Neuronal stem cell (in vitro differentiated cells): ENCODE data around the gene NME7.
"Not testable (repeated sequence)": the region's sequence is repeated elsewhere in the genome, so short reads cannot be mapped to it uniquely, and the experiment has no call there.

Source experiments
- DNase-seq: peaks from one replicate; pipeline ENCODE4 v3.0.0-alpha.2; 2013; ENCODE audit warnings: low spot score
- H2AFZ ChIP-seq: one replicate; pipeline ENCODE4 v1.6.1; 2013; ENCODE audit warnings: mild to moderate bottlenecking, low read length, inconsistent platforms
- H2AK5ac ChIP-seq: 2 replicates; pipeline ENCODE4 v1.6.1; 2013; ENCODE audit warnings: low read depth, mild to moderate bottlenecking, inconsistent platforms, low read length, moderate library complexity, mixed read lengths
- H2BK120ac ChIP-seq: 2 replicates; pipeline ENCODE4 v1.6.1; 2013; ENCODE audit warnings: low read depth, mild to moderate bottlenecking, inconsistent platforms, low read length, moderate library complexity, mixed read lengths
- H2BK12ac ChIP-seq: one replicate; pipeline ENCODE4 v1.6.1; 2013; ENCODE audit warnings: low read length, inconsistent platforms
- H2BK15ac ChIP-seq: 2 replicates; pipeline ENCODE4 v1.6.1; 2013; ENCODE audit warnings: mild to moderate bottlenecking, low read length, inconsistent platforms, mixed read lengths
- H2BK5ac ChIP-seq: one replicate; pipeline ENCODE4 v1.6.1; 2013; ENCODE audit warnings: inconsistent platforms, mild to moderate bottlenecking, low read length, moderate library complexity
- H3K14ac ChIP-seq: one replicate; pipeline ENCODE4 v1.6.1; 2013; ENCODE audit warnings: low read length, inconsistent platforms
- H3K18ac ChIP-seq: 2 replicates; pipeline ENCODE4 v1.6.1; 2013; ENCODE audit warnings: low read length, inconsistent platforms
- H3K23ac ChIP-seq: 2 replicates; pipeline ENCODE4 v1.6.1; 2013; ENCODE audit warnings: low read depth, mild to moderate bottlenecking, mixed read lengths, low read length, inconsistent platforms; ENCODE audit not compliant: poor library complexity
- H3K27ac ChIP-seq: replicated peaks from 3 replicates; pipeline ENCODE4 v1.5.1; 2013; ENCODE audit warnings: low read length, inconsistent platforms
- H3K27me3 ChIP-seq, 3 experiments: 2 replicates each; pipeline ENCODE4 v1.6.1; 2013; ENCODE audit warnings: low read length in 3 of 3, mild to moderate bottlenecking in 2 of 3, inconsistent platforms in 1 of 3, low read depth in 1 of 3, mixed read lengths in 1 of 3, moderate library complexity in 1 of 3; ENCODE audit not compliant: control insufficient read depth in 3 of 3, insufficient read depth in 3 of 3
- H3K36me3 ChIP-seq, 2 donors: replicated peaks in 1 of 2; 2 replicates each; pipeline ENCODE4 v1.6.1; 2013; ENCODE audit warnings: low read length in 2 of 2; ENCODE audit not compliant: control insufficient read depth in 2 of 2, insufficient read depth in 2 of 2
- H3K4ac ChIP-seq: 2 replicates; pipeline ENCODE4 v1.6.1; 2013; ENCODE audit warnings: inconsistent platforms, mild to moderate bottlenecking, low read length, moderate library complexity
- H3K4me1 ChIP-seq, 2 donors: 1 replicate in 1 of 2; 2 replicates in 1 of 2; pipeline ENCODE4 v1.6.1; 2013; ENCODE audit warnings: low read length in 2 of 2, low read depth in 1 of 2; ENCODE audit not compliant: control insufficient read depth in 2 of 2, insufficient read depth in 1 of 2
- H3K4me2 ChIP-seq: one replicate; pipeline ENCODE4 v1.6.1; 2013; ENCODE audit warnings: mild to moderate bottlenecking, low read length, inconsistent platforms; ENCODE audit not compliant: insufficient read depth, poor library complexity, severe bottlenecking
- H3K4me3 ChIP-seq, 2 donors: 2 replicates each; pipeline ENCODE4 v1.5.1; 2013; ENCODE audit warnings: low read length in 2 of 2, mild to moderate bottlenecking in 2 of 2, inconsistent platforms in 1 of 2, moderate library complexity in 1 of 2
- H3K79me1 ChIP-seq: one replicate; pipeline ENCODE4 v1.6.1; 2013; ENCODE audit warnings: low read depth, mild to moderate bottlenecking, inconsistent platforms, low read length, moderate library complexity
- H3K9ac ChIP-seq: one replicate; pipeline ENCODE4 v1.6.1; 2013; ENCODE audit warnings: mild to moderate bottlenecking, low read depth, low read length, inconsistent platforms; ENCODE audit not compliant: poor library complexity
- H3K9me3 ChIP-seq, 2 donors: replicated peaks in 1 of 2; 2 replicates each; pipeline versions ENCODE3 to v1.6.1; 2013; ENCODE audit warnings: low read length in 2 of 2, mild to moderate bottlenecking in 2 of 2, inconsistent platforms in 1 of 2, low read depth in 1 of 2, mixed read lengths in 1 of 2, moderate library complexity in 1 of 2; ENCODE audit not compliant: control insufficient read depth in 2 of 2, insufficient read depth in 1 of 2
- H4K8ac ChIP-seq: one replicate; pipeline ENCODE4 v1.6.1; 2013; ENCODE audit warnings: low read depth, mild to moderate bottlenecking, inconsistent platforms, low read length, moderate library complexity
- H4K91ac ChIP-seq: one replicate; pipeline ENCODE4 v1.6.1; 2013; ENCODE audit warnings: low read length, low read depth, mild to moderate bottlenecking, inconsistent platforms; ENCODE audit not compliant: poor library complexity
- WGBS, 2 donors: extraction: QIAGEN DNeasy Blood & Tissue Kit; methylation state at CpG; one replicate each; pipeline ENCODE4 v1.1.7; 2013; ENCODE audit warnings: missing lambda C conversion rate in 2 of 2, mixed read lengths in 1 of 2; ENCODE audit not compliant: insufficient read length in 2 of 2, insufficient replicate concordance in 1 of 2; ENCODE audit errors: extremely low coverage in 2 of 2; 5-methylcytosine and 5-hydroxymethylcytosine counted together

The NME7 gene

GRCh38 chr1:169126335-169126734 lies 241.3 kb downstream of the NME7 start:
- Histone ChIP-seq H2BK120ac (no peak overlapping the region), H3K9ac (no peak overlapping the region), H4K91ac (no peak overlapping the region), H2AFZ (no peak overlapping the region), H2AK5ac (no peak overlapping the region), H3K18ac (no peak overlapping the region), H3K36me3 (peaks cover 8 to 77% of the 10 kb centered on the region in 2 donors), H3K4me3 (no peak overlapping the region), H3K4me2 (no peak overlapping the region), H2BK5ac (no peak overlapping the region), H3K14ac (no peak overlapping the region), H3K23ac (no peak overlapping the region), H3K27ac (no peak overlapping the region), H3K27me3 (no peaks in the 10 kb centered on the region), H2BK15ac (no peak overlapping the region), H2BK12ac (no peak overlapping the region), H4K8ac (no peak overlapping the region), H3K4ac (no peak overlapping the region), H3K79me1 (no peaks in the 10 kb centered on the region), H3K9me3 (no peaks in the 10 kb centered on the region), H3K4me1 (no peaks in the 10 kb centered on the region)
- no peak for DNase-seq
- whole genome bisulfite sequencing, 2 donors: no CpG with 5 or more reads among the region's 3 CpGs

- no CpG with 5 or more reads among the region's 6 CpGs for WGBS, 2 donors
- not testable (repeated sequence) for H3K9me3 ChIP-seq, H3K4me3 ChIP-seq, H3K9ac ChIP-seq, H2BK12ac ChIP-seq, H3K14ac ChIP-seq, H3K79me1 ChIP-seq, H2BK5ac ChIP-seq, H2AFZ ChIP-seq, H3K27ac ChIP-seq, H3K4me1 ChIP-seq, H2AK5ac ChIP-seq, H4K91ac ChIP-seq, H2BK120ac ChIP-seq, DNase-seq, H3K4ac ChIP-seq, H3K23ac ChIP-seq, H2BK15ac ChIP-seq, H3K27me3 ChIP-seq, H4K8ac ChIP-seq, H3K18ac ChIP-seq, H3K4me2 ChIP-seq
- peaks cover 8 to 70% of the 10 kb centered on the region in 2 donors for H3K36me3 ChIP-seq
These were observed 242.0 kb downstream of the NME7 start for GRCh38 chr1:169125597-169125996.

GRCh38 chr1:169124459-169124858 lies 243.1 kb downstream of the NME7 start:
- Histone ChIP-seq H3K23ac (no peak overlapping the region), H3K4ac (no peak overlapping the region), H2BK15ac (no peak overlapping the region), H3K79me1 (no peaks in the 10 kb centered on the region), H3K36me3 (peaks cover 8 to 62% of the 10 kb centered on the region in 2 donors), H4K8ac (no peak overlapping the region), H2BK5ac (no peak overlapping the region), H2BK120ac (no peak overlapping the region), H3K4me2 (no peak overlapping the region), H3K9ac (no peak overlapping the region), H3K4me1 (no peaks in the 10 kb centered on the region), H3K14ac (no peak overlapping the region), H2BK12ac (no peak overlapping the region), H2AK5ac (no peak overlapping the region), H3K18ac (no peak overlapping the region), H3K4me3 (no peak overlapping the region), H3K27me3 (no peaks in the 10 kb centered on the region), H3K27ac (no peak overlapping the region), H3K9me3 (no peaks in the 10 kb centered on the region), H2AFZ (no peak overlapping the region), H4K91ac (no peak overlapping the region)
- DNase-seq: no peak
- no CpG with 5 or more reads among the region's 2 CpGs for WGBS, 2 donors

GRCh38 chr1:169122976-169123375 lies 244.6 kb downstream of the NME7 start:
- no peak overlapping the region for H3K27ac ChIP-seq
- no peak overlapping the region for H4K8ac ChIP-seq
- H3K4me1 ChIP-seq: no peaks in the 10 kb centered on the region
- WGBS, 2 donors: no CpG with 5 or more reads among the region's 6 CpGs
- H4K91ac ChIP-seq: no peak overlapping the region
- no peak overlapping the region for H3K23ac ChIP-seq
- no peak overlapping the region for H2BK12ac ChIP-seq
- no peak overlapping the region for H3K4me2 ChIP-seq
- no peak overlapping the region for H2AFZ ChIP-seq
- no peak overlapping the region for H2BK5ac ChIP-seq
- H3K9me3 ChIP-seq: no peaks in the 10 kb centered on the region
- no peak overlapping the region for H3K4me3 ChIP-seq
- H3K36me3 ChIP-seq: peaks cover 8 to 47% of the 10 kb centered on the region in 2 donors
- no peak overlapping the region for H2BK120ac ChIP-seq
- no peaks in the 10 kb centered on the region for H3K27me3 ChIP-seq
- no peaks in the 10 kb centered on the region for H3K79me1 ChIP-seq
- no peak overlapping the region for H3K14ac ChIP-seq
- no peak overlapping the region for H3K18ac ChIP-seq
- H3K9ac ChIP-seq: no peak overlapping the region
- H3K4ac ChIP-seq: no peak overlapping the region
- H2AK5ac ChIP-seq: no peak overlapping the region
- DNase-seq: no peak
- H2BK15ac ChIP-seq: no peak overlapping the region
